Raji (cell line): Measurements from ENCODE around the gene IFT57.

Experiments used
- POLR2A ChIP-seq: IDR thresholded peaks from 2 replicates; pipeline ENCODE4 v1.6.1; 2011; ENCODE audit warnings: low read depth, low read length, control low read depth; ENCODE audit not compliant: insufficient read depth

The IFT57 gene

GRCh38 chr3:108146139-108146538 lies 76.1 kb downstream of the IFT57 start:
- no peak for TF ChIP-seq POLR2A

- TF ChIP-seq POLR2A, result no peak
Observed at GRCh38 chr3:108145578-108145977, 76.6 kb downstream of the IFT57 start.

- TF ChIP-seq POLR2A, result no peak
Observed at GRCh38 chr3:108137460-108137814, 84.8 kb downstream of the IFT57 start.

- no peak for TF ChIP-seq POLR2A
Observed at GRCh38 chr3:108136561-108137459, 85.4 kb downstream of the IFT57 start.

GRCh38 chr3:108134555-108134880 lies 87.7 kb downstream of the IFT57 start:
- no peak for TF ChIP-seq POLR2A

- no peak for TF ChIP-seq POLR2A
Observed at GRCh38 chr3:108133858-108134554, 88.2 kb downstream of the IFT57 start.

- TF ChIP-seq POLR2A, result no peak
Observed at GRCh38 chr3:108133048-108133369, 89.2 kb downstream of the IFT57 start.

GRCh38 chr3:108131475-108132134 lies 90.6 kb downstream of the IFT57 start:
- no peak for TF ChIP-seq POLR2A

- TF ChIP-seq POLR2A, result no peak
Observed at GRCh38 chr3:108130701-108131474, 91.3 kb downstream of the IFT57 start.

- no peak for TF ChIP-seq POLR2A
Observed at GRCh38 chr3:108130236-108130635, 92.0 kb downstream of the IFT57 start.

GRCh38 chr3:108127301-108127988 lies 94.8 kb downstream of the IFT57 start:
- no peak for TF ChIP-seq POLR2A

GRCh38 chr3:108126348-108126747 lies 95.9 kb downstream of the IFT57 start:
- no peak for TF ChIP-seq POLR2A

GRCh38 chr3:108125550-108126071 lies 96.6 kb downstream of the IFT57 start:
- peak; percentile 90 for TF ChIP-seq POLR2A

- TF ChIP-seq POLR2A, result no peak
Observed at GRCh38 chr3:108125153-108125543, 97.1 kb downstream of the IFT57 start.
